ENCODE data around the gene IL4R. TPM values are rescaled to one million over a fixed set of nuclear protein-coding genes. Genes with fewer than 3 reads are reported as not detected.

The IL4R gene
- total and polyA plus RNA-seq, 2 of the 13 experiments (the other 11 are each of a cell fraction or from before 2014, with no cell fraction given), result 15.9 to 49.6 TPM

DNA sequence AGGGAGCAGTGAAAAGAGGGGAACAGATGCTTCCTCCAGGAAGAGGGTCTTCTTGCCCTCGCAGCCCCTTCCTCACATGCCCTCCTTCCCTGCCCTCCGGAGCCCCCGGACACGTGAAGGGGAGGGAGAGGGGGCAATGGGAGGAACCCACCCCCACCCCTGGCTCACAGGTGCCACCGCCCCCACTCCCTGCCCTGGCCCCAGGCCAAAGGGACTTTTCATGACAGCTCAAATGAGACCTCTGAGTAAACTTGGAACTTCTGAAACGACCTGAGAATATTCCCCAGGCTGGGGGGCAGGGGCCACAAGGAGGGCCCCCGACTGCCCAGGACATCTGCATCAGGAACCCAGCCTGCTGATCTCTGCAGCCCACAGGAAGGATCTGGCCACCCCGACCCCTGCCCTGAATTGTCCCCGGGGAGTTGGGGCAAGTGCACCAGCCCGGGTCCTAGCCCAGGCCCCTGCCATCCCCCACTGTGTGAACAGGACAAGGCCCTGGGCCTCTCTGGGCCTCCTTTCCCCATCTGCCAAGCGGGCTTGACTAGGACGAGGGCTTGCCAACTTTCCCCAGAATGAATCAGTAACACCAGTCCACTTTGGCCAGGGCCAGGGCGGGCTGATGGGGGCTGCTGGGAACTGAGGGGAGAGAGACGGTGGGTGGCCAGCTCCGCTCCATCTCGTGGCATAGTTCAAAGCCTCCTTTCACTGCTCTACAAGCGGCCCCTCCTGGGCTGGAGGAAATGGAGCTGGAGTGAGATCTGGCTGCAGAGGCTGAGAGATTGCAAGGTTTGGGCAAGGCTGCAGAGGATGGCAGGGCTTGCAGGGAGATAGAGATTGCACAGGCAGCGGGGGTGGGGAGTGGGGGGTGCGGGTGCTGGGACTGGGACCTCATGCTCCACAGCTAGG is 92.0 kb downstream of the IL4R start:
- ChIA-PET CTCF (ENCODE audit: low intra/inter-chr PET ratio, low total read pairs) (no interaction called here), POLR2A (no interaction called here)
- H2AFZ ChIP-seq (ENCODE audit: low read length), result no peak overlapping the region
- no peak overlapping the region for H3K4me3 ChIP-seq (replicated peaks in 1 of 3; ENCODE audit: insufficient read depth in 1 of 3, low read depth in 2 of 3, low read length in 3 of 3)
- 17% methylated on average over 19 of the region's 19 CpGs for WGBS (ENCODE audit: low lambda C conversion rate)
- DNase-seq (ENCODE audit: low spot score), result no peak
- no peaks in the 10 kb centered on the region for H4K20me1 ChIP-seq (ENCODE audit: insufficient read depth, low read length)
- peaks cover 8% of the 10 kb centered on the region; the same call in 1 of the 2 replicates for H3K9me3 ChIP-seq (ENCODE audit: low read length)
- no peak for FAIRE-seq
- ATAC-seq, result peak; percentile 11; the same call in 2 of the 3 replicates
- H3K9ac ChIP-seq (ENCODE audit: insufficient read depth, low read depth, low read length), result no peak overlapping the region
- intact Hi-C loops (cut with micrococcal nuclease; ENCODE audit: unreplicated experiment) (no loop called here), in situ Hi-C loops (cut with HindIII; ENCODE audit: extremely low pct_ligation_motif_present, low pct_unique_long_range_greater_than_20kb) (no loop called here)
- no peak overlapping the region for H3K4me2 ChIP-seq (ENCODE audit: low read depth, low read length)
- TF ChIP-seq RFX3 (CRISPR knock-in tag; IDR thresholded peaks at IDR 0.05) (no peak), ZNF557 (CRISPR knock-in tag; IDR thresholded peaks at IDR 0.05) (no peak), PITX1 (CRISPR knock-in tag; IDR thresholded peaks at IDR 0.05) (no peak), ZNF768 (CRISPR knock-in tag; IDR thresholded peaks at IDR 0.05) (peak; percentile 52; the same call in 1 of the 2 replicates), TEAD3 (CRISPR knock-in tag; optimal IDR thresholded peaks at IDR 0.05; ENCODE audit: borderline replicate concordance) (no peak), NCOA1 (CRISPR knock-in tag; IDR thresholded peaks at IDR 0.05) (no peak), SOX5 (CRISPR knock-in tag; IDR thresholded peaks at IDR 0.05; ENCODE audit: borderline replicate concordance) (no peak)
- TF ChIP-seq, protein P1, sequence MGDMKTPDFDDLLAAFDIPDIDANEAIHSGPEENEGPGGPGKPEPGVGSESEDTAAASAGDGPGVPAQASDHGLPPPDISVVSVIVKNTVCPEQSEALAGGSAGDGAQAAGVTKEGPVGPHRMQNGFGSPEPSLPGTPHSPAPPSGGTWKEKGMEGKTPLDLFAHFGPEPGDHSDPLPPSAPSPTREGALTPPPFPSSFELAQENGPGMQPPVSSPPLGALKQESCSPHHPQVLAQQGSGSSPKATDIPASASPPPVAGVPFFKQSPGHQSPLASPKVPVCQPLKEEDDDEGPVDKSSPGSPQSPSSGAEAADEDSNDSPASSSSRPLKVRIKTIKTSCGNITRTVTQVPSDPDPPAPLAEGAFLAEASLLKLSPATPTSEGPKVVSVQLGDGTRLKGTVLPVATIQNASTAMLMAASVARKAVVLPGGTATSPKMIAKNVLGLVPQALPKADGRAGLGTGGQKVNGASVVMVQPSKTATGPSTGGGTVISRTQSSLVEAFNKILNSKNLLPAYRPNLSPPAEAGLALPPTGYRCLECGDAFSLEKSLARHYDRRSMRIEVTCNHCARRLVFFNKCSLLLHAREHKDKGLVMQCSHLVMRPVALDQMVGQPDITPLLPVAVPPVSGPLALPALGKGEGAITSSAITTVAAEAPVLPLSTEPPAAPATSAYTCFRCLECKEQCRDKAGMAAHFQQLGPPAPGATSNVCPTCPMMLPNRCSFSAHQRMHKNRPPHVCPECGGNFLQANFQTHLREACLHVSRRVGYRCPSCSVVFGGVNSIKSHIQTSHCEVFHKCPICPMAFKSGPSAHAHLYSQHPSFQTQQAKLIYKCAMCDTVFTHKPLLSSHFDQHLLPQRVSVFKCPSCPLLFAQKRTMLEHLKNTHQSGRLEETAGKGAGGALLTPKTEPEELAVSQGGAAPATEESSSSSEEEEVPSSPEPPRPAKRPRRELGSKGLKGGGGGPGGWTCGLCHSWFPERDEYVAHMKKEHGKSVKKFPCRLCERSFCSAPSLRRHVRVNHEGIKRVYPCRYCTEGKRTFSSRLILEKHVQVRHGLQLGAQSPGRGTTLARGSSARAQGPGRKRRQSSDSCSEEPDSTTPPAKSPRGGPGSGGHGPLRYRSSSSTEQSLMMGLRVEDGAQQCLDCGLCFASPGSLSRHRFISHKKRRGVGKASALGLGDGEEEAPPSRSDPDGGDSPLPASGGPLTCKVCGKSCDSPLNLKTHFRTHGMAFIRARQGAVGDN (CRISPR knock-in tag; IDR thresholded peaks at IDR 0.05), result peak; percentile 15; the same call in 1 of the 2 replicates
- no peak overlapping the region for H3K27ac ChIP-seq (ENCODE audit: extremely low read length, insufficient read depth, low read length)
- H3K79me2 ChIP-seq (ENCODE audit: insufficient read depth, low read length), result no peaks in the 10 kb centered on the region
- peaks cover 15 to 55% of the 10 kb centered on the region in 2 experiments for H3K27me3 ChIP-seq (ENCODE audit: control insufficient read depth in 1 of 2, insufficient read depth in 2 of 2, low read length in 2 of 2)
- H3K4me1 ChIP-seq (ENCODE audit: insufficient read depth, low read length), result peaks cover 34% of the 10 kb centered on the region
- no TSS peak for BruUV-seq (replicated peaks)
- H3K36me3 ChIP-seq (replicated peaks in 1 of 2; ENCODE audit: control insufficient read depth in 1 of 2, insufficient read depth in 2 of 2, low read length in 2 of 2), result no peaks in the 10 kb centered on the region

Data from HepG2 (cell line).